Measurements from ENCODE around the gene CFAP77.

GRCh38 chr9:132487351-132487791 lies 77.4 kb downstream of the CFAP77 start:
- TF ChIP-seq, protein P1, sequence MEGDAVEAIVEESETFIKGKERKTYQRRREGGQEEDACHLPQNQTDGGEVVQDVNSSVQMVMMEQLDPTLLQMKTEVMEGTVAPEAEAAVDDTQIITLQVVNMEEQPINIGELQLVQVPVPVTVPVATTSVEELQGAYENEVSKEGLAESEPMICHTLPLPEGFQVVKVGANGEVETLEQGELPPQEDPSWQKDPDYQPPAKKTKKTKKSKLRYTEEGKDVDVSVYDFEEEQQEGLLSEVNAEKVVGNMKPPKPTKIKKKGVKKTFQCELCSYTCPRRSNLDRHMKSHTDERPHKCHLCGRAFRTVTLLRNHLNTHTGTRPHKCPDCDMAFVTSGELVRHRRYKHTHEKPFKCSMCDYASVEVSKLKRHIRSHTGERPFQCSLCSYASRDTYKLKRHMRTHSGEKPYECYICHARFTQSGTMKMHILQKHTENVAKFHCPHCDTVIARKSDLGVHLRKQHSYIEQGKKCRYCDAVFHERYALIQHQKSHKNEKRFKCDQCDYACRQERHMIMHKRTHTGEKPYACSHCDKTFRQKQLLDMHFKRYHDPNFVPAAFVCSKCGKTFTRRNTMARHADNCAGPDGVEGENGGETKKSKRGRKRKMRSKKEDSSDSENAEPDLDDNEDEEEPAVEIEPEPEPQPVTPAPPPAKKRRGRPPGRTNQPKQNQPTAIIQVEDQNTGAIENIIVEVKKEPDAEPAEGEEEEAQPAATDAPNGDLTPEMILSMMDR (IDR thresholded peaks at IDR 0.05; ENCODE audit: insufficient read depth, low read length, poor library complexity, severe bottlenecking): no peak
- TF ChIP-seq EZH2phosphoT487 (conservative IDR thresholded peaks at IDR 0.05; ENCODE audit: low read length): no peak

All from SU-DHL-6 (cell line).